Hepatocyte (in vitro differentiated cells): Measurements from ENCODE around the gene TMEM87A.

Experiments used
- CTCF ChIP-seq: fragments of 200-600 bp; sonication (generic); IDR thresholded peaks from 2 replicates; pipeline ENCODE4 v1.5.1; 2016; ENCODE audit warnings: antibody characterized with exemption, mild to moderate bottlenecking; ENCODE audit not compliant: poor library complexity
- EZH2phosphoT487 ChIP-seq: fragments of 200-600 bp; sonication (generic); IDR thresholded peaks from one replicate; pipeline ENCODE4 v1.6.1; 2018; ENCODE audit warnings: antibody characterized with exemption, mild to moderate bottlenecking, low read depth, moderate library complexity; ENCODE audit not compliant: unreplicated experiment, severe bottlenecking

DNA sequence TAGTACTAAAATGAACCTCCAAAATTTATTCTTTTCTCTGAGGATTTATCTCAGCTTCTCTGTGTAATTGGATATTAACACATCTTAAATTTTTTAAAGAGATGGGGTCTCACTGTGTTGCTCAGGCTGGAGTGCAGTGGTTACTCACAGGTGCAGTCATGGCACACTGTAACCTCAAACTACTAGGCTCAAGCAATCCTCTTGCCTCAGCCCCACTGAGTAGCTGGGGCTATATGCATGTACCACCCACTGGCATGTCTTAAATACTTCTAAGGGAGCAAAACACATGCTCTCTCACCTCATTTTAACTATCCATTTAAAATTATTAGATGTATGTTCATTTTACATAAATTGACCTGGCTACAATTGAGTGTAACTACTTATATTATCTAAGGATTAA, 11.3 kb upstream of the TMEM87A start:
- TF ChIP-seq CTCF (no peak), EZH2phosphoT487 (no peak)
